CD4-positive, alpha-beta T cell treated with Interferon gamma for 1 hour (primary cell): Measurements from ENCODE around the gene UBE2D3.
"Not testable (repeated sequence)": the region's sequence is repeated elsewhere in the genome, so short reads cannot be mapped to it uniquely, and the experiment has no call there.

ENCODE experiments used
- DNase-seq: peaks from one replicate; pipeline ENCODE4 v3.0.0-alpha.2; 2020

UBE2D3 gene

GRCh38 chr4:102828497-102828808 lies 1.1 kb upstream of the UBE2D3 start:
- DNase-seq = no peak

GRCh38 chr4:102827674-102828496 lies 534 bp upstream of the UBE2D3 start:
- DNase-seq = peak; percentile 100

- DNase-seq = no peak
Observed at GRCh38 chr4:102826105-102826889, 1.1 kb downstream of the UBE2D3 start.

- DNase-seq = peak; percentile 26
Observed at GRCh38 chr4:102825261-102826091, 1.9 kb downstream of the UBE2D3 start.

GRCh38 chr4:102824398-102824797 lies 3.0 kb downstream of the UBE2D3 start:
- no peak for DNase-seq

- DNase-seq = no peak
Observed at GRCh38 chr4:102823897-102824296, 3.5 kb downstream of the UBE2D3 start.

- DNase-seq = no peak
Observed at GRCh38 chr4:102823464-102823863, 3.9 kb downstream of the UBE2D3 start.

- DNase-seq = no peak
Observed at GRCh38 chr4:102819588-102820365, 7.6 kb downstream of the UBE2D3 start.

GRCh38 chr4:102819100-102819499 lies 8.3 kb downstream of the UBE2D3 start:
- DNase-seq = not testable (repeated sequence)

- DNase-seq = no peak
Observed at GRCh38 chr4:102817613-102818268, 9.6 kb downstream of the UBE2D3 start.

- no peak for DNase-seq
Observed at GRCh38 chr4:102817021-102817605, 10.2 kb downstream of the UBE2D3 start.

- no peak for DNase-seq
Observed at GRCh38 chr4:102815981-102816380, 11.4 kb downstream of the UBE2D3 start.

GRCh38 chr4:102809691-102810090 lies 17.7 kb downstream of the UBE2D3 start:
- DNase-seq = no peak

GRCh38 chr4:102809190-102809589 lies 18.2 kb downstream of the UBE2D3 start:
- no peak for DNase-seq

GRCh38 chr4:102808009-102808408 lies 19.3 kb downstream of the UBE2D3 start:
- DNase-seq = no peak

- no peak for DNase-seq
Observed at GRCh38 chr4:102807345-102807744, 20.0 kb downstream of the UBE2D3 start.

- no peak for DNase-seq
Observed at GRCh38 chr4:102799816-102800215, 27.5 kb downstream of the UBE2D3 start.

- DNase-seq = no peak
Observed at GRCh38 chr4:102794999-102795398, 32.4 kb downstream of the UBE2D3 start.

GRCh38 chr4:102792361-102792936 lies 34.9 kb downstream of the UBE2D3 start:
- DNase-seq = no peak

GRCh38 chr4:102791318-102791835 lies 36.0 kb downstream of the UBE2D3 start:
- no peak for DNase-seq

GRCh38 chr4:102789317-102789717 lies 38.0 kb downstream of the UBE2D3 start:
- DNase-seq = no peak
